Measurements from ENCODE around the gene TMEM40.
"Not testable (repeated sequence)": the region's sequence is repeated elsewhere in the genome, so short reads cannot be mapped to it uniquely, and the experiment has no call there.

The TMEM40 gene

DNA sequence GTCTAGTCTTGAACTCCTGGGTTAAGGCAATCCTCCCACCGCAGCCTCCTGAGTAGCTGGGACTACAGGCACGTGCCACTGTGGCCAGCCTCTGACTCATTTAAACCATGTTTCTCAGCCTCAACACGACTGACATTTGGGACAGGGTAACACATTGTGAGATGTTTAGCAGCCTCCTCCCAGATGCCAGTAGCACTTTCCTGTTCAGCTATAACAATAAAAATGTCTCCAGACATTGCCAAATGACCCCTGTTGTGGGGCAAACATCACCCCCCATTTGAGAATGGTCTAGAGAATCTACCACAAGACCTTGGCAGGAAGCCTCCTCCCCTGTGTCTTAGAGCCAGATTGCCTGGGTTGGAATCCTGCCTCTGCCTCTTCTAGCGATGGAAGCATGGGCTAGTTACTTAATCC, 8.4 kb downstream of the TMEM40 start:
- DNase-seq (ENCODE audit: low spot score) = peak; percentile 51

DNA sequence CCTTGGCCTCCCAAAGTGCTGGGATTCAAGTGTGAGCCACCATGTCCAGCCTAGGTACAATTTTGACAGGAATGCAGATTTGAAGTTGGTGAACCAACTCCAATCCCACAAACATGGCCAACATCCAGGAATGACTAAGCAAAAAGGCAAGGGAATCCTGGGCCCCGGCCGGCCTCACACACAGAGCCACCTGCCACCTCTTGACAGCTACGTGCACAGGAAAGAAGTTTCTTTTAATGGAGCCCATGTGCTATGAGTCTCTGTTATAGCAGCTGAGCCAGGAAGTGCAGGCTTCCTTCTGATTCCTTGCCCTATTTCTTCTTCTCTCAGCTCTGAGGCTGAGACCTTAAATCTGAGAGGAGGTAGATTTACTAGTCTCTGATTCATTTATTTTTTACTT, 8.8 kb downstream of the TMEM40 start:
- DNase-seq (ENCODE audit: low spot score) = peak; percentile 85

DNA sequence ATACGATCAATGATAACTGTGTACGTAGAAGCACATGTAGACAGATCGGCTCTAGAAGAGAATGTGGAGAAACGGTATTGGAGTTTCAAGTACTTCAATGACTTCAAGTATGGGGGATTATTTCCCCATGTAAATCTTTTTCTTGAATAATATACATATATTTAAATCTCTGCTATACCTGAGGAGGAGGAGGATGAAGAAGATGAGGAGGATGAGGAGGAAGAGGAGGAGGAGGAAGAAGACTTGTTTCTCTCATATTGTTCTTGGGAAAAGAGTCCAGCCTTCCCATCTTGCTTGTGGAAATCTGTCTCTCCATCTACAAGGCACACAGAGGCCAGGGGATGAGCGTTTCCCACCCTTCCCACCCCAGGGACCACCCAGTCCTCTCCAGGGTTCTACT, 10.6 kb downstream of the TMEM40 start:
- no peak for DNase-seq (ENCODE audit: low spot score)

DNA sequence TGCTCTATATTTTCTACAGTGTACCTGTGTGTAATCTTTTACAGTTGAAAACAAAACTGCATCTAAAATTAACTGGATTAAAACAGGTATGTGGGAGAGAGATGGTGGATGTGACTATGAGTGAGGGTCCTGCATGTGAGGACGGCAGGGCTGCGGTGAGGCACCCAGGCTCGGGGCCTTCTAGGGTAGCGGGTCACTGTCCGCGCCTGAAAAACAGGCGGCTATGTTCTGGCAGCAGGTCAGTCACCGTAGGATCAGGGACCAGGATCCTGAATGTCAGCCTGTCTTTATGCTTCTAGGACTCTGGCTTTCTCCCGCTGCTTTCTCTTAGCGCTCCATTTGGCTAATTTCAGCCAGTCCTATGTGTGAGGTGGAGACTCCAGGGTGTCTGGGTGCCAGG, 12.6 kb downstream of the TMEM40 start:
- DNase-seq (ENCODE audit: low spot score) = peak; percentile 22

DNA sequence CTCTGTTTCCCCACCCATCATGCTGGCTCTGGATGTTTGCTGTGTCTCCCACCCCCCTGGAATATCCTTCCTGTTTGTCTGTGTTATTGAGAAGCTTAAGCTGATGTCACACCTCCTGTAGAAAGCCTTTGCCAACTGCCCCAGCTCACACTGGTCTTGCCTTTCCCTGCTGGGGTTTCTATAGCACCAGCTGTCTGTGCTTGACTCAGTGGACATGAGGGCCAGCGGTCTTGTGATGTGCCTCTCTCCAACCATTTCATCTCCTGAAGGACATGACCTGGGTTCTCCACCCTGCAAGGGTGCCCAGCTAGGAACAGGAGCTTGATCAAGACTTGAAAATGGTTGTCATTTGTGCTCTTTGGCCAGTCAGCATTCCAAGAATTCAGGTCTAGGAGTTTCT, 14.7 kb downstream of the TMEM40 start:
- DNase-seq (ENCODE audit: low spot score) = no peak

DNA sequence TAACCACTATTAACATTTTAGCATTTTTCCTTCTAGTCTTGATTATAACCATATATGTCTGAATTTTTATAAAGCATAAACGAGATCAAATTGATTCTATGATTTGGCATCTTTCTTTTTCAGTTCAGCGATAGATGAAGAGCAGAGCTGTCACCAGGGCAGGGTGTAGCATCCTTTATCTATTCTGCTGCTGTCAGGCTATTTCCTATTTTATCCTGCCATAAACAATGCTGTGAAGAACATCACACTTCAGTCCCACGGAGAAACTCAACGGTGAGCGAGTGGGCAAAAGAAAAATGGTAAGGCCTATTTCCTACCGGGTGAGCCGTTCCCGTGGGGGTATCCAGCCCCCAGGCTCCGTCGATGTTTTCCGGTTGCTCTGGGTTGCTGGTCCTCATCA, 15.5 kb downstream of the TMEM40 start:
- no peak for DNase-seq (ENCODE audit: low spot score)

DNA sequence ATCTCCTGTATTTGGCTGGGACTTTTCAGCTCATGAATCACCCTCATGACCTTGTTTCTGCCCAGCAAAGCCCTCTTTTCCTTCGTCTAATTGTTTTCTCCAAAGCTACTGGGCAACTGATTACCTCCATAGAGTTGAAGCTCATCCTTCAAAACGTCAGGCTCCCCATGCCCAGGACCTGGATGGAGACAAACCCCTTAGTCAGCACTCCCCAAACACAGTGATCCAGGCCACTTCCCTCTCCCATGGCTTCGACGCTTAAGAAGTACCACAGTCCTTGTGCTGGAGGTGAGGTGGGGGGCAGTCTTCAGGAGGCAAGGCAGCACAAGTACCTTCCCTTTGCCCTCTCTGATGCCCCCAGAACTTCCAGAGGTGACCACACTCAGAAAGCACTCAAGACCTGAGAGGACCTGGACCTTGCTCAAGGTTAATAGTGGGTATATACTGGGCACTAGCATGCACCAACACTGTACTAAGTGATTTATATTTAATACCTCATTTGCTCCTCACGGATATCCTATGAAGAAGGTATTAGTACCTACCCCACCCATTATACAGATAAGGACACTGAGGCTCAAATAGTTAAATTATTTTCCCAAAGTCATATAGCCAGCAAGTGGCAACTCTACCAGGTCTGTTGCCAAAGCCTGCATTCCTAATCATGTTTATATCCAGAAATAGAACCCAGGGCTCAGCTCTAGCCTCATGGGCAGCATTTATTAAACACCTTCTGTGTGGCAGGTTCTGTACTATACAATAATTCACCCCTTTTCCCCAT, 16.5 kb downstream of the TMEM40 start:
- no peak for DNase-seq (ENCODE audit: low spot score)

DNA sequence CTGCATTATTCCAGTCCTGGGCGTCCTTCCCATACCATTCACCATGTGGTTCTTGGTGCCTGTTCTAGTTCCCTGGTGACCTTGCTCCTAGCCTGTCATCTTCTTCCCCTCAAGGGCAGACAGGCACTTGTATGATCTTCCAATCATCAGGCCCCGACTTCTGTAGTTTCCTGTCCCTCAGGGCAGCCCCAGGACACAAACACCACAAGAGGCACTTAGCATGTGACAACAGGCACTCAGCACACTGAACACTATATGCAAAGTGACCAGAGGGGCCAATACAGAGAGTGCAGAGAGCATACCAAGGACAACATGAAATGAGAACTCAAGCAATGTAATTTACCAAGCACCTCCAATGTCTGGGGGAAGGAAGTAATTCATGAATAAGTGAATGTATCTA, 17.9 kb downstream of the TMEM40 start:
- no peak for DNase-seq (ENCODE audit: low spot score)

DNA sequence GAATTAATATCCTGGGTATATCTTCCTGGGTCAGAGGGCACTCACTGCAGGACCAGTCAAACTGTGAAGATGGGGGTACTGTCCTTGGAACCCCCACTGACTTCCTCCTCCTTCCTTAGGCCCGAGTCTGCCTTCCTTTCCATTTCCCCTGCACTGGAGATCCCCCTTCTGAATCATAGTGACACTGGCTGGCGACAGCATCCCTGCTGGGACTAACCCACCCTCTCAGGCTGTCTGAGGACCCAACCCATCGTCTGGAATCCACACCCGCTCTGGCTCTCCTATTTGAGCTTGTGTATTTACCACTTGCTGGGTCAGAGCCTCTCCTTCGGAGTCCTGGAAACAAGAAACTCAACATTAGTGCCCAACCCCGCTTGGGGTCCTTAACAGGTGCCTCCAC, 21.2 kb downstream of the TMEM40 start:
- DNase-seq (ENCODE audit: low spot score) = no peak

DNA sequence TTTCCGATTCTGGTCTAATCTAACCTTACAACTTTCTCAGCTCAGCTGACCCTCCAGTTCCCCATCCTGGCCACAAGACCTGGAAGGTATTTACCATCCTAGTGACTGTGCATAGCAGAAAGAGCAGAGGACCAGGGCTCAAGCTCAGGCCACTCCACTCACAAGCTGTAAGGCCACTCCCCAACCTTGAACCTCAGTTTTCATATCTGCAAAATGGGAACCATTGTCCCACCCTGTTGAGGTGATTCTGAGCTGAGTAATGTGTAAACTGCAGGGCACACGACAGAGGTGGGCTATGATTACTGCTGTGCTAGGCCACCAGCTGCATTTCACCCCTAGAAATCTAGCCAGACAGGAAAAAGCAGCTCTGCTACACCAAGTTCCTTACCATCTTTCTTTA, 21.7 kb downstream of the TMEM40 start:
- no peak for DNase-seq (ENCODE audit: low spot score)

DNA sequence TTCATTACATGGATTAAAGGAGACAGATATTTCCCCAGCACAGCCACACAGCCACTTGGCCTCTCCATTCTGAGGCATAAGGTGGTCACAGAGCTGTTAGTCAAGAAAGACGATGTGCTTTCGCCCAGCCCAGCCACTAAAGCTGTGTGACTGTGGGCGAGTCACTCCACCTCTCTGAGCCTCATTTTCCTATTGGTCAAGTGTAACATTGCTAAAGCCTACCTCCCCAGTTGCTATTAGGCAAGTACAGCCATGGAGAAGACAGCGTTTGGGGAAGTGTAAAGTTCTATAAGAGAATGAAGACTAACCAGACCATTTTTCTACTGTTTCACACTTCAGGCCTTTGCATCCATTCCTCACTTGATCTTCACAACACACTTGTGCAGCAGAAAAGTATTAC, 24.1 kb downstream of the TMEM40 start:
- DNase-seq (ENCODE audit: low spot score) = no peak

DNA sequence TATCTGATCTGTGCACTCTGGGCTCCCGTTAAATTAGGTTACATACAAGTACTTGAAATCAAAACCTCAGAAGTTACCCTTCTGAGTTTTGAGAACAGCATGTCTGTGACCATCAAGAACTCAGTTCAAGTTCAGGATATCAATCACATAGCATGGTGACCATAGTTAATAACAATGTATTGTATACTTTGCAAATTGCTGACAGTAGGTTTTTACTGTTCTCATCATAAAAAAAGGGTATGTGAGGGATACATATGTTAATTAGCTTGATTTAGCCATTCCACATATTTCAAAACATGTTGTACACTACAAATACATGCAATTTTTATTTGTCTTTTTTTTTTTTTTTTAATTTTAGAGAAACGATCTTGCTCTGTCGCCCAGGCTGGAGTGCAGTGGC, 25.5 kb downstream of the TMEM40 start:
- no peak for DNase-seq (ENCODE audit: low spot score)

DNA sequence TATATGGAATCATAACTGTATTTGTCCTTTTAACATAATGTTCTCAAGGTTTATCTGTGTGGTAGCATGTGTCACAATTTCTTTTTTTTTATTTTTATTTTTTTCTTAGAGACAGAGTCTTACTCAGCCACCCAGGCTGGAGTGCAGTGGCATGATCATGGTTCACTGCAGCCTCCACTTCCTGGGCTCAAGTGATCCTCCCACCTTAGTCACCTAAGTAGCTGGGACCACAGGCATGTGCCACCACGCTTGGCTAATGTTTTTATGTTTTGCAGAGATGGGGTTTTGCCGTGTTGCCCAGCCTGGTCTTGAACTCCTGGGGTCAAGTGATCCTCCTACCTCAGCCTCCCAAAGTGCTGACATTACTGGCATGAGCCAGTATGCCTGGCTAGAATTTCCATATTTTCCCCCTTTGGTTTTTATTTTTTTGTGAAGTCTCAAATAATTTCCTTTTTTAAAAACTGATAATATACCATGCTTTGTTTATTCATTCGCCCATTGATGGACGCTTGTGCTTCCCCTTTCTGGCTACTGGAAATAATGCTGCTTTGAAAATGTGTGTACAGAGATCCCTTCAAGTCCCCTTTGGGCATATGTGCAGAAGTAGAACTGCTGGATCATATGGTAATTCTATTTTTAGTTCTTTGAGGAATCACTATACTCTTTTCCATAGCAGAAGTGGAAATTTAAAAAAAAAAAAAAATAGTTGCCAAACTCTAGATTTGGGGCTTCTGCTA, 28.4 kb downstream of the TMEM40 start:
- no peak for DNase-seq (ENCODE audit: low spot score)

DNA sequence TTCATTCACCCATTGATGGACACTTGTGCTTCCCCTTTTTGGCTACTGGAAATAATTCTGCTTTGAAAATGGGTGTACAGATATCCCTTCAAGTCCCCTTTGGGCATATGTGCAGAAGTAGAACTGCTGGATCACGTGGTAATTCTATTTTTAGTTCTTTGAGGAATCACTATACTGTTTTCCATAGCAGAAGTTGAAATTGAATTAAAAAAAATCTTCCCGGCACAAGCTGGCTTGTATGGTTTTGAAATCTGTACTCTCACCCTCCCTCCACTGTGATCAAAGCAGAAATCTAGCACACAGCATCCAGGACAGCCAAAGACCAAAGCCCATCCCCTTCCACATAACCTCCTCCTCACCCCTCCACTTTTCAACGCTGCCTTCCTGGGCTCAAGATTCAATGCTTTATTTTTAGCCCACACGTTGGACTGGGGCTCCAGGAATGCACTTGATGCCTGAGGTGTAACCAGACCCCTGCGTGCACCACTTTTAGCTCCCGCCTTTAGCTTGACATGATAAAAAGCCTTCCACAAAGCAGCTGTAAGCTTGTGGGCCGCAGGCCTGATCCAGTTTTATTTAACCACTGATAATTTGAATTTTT, 29.9 kb downstream of the TMEM40 start:
- no peak for DNase-seq (ENCODE audit: low spot score)

DNA sequence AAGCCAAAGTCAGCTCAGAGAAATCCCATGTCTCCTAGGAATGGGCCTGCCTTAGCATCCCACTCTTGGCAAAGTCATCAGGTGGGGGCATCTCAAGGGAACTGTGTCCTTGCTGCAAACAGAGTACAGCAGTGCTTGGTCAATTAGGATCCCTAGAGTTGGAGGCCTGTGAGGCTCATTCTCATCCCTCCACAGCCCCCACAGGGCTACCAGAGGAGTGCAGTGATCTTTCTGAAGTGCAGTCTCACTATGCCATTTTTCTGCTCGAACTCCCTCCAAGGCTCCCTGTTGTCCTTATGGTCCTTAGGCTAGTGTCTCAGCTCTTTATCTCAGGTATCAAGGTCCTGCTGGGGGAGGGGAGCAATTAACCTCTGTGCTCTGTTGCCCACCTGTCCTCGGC, 31.1 kb downstream of the TMEM40 start:
- DNase-seq (ENCODE audit: low spot score) = no peak

DNA sequence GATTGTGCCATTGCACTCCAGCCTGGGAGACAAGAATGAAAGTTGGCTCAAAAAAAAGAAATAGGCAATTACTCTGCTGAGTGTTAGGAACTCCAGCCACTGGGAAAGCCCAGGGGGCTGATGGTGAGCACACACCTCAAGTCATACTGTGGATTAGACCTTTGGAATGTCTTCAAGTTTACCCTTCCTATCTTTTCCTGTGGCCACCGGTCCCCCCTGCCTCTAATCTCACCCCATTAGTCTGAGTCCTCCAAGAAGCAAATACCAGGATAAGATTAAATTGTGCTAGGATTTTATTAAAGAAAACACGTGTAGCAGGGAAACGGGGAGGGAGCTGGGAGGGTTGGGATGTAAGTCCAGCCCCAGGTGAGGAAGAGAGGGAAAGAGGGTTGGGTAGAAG, 31.6 kb downstream of the TMEM40 start:
- DNase-seq (ENCODE audit: low spot score) = no peak

DNA sequence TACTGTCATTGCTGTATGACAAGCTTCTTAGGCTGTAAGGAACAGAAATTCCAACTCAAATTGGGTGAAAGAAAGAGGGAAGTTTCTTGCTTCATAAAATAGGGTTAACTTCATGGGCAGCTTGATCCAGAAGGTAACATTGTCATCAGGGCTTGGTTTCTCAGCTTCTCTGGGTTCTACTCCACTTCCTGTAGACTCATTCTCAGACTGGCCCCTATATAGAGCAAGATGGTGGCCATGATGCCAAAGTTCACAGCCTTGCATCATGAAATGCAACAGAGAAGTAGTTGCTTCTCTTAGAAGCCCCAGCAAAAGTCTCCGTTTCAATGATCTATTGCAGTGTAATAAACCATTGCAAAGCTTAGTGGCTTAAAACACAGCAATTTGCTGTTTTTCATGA, 33.6 kb downstream of the TMEM40 start:
- DNase-seq (ENCODE audit: low spot score) = no peak

DNA sequence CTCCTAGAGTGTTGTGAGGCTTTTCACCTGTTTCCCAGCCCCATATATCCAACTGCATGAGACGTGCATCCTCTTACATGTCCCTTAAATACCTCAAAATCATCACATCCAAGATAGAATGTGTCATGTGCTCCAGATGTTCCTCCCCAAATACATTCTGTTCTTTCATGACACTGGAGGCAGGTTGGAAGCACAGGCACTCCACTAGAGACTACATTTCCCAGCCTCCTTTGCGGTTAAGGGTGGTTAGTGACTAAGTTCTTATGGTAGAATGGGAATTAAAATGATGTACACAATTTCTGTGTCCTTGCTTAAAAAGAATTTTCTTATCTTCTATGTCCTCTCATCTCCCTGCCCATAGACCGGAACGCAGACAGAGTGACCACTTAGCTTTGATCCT, 34.3 kb downstream of the TMEM40 start:
- DNase-seq (ENCODE audit: low spot score) = no peak

DNA sequence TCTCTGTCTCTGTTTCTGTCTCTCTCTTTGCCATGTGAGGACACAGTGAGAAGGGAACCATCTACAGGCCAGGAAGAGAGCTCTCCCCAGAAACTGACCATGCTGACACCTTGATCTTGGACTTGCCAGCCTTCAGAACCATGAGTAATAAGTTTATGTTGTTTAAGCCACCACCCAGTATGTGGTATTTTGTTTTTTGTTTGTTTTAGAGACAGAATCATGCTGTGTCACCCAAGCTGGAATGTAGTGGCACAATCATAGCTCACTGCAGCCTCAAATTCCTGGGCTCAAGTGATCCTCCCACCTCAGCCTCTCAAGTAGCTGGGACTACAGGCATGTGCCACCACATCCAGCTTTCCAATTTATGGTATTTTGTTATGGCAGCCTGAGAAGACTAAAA, 35.7 kb downstream of the TMEM40 start:
- DNase-seq (ENCODE audit: low spot score) = not testable (repeated sequence)

DNA sequence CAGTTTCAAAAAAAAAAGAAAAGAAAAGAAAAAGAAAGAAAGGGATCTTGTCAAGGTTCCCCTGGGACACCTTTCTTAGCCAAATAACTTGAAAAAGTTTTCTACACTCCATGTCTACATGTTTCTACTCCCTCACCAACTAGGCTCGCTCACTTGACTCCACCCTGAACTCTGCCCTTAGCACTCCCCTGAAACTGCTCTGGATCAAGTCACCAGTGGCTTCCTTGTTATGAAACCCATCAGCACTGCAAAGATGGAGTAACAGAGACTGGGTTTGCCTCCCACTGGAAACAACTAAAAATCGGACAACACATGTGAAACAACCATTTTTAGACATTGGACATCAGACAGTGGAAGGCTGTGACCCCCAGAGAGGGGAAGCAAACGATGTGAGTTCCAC, 36.8 kb downstream of the TMEM40 start:
- no peak for DNase-seq (ENCODE audit: low spot score)

DNA sequence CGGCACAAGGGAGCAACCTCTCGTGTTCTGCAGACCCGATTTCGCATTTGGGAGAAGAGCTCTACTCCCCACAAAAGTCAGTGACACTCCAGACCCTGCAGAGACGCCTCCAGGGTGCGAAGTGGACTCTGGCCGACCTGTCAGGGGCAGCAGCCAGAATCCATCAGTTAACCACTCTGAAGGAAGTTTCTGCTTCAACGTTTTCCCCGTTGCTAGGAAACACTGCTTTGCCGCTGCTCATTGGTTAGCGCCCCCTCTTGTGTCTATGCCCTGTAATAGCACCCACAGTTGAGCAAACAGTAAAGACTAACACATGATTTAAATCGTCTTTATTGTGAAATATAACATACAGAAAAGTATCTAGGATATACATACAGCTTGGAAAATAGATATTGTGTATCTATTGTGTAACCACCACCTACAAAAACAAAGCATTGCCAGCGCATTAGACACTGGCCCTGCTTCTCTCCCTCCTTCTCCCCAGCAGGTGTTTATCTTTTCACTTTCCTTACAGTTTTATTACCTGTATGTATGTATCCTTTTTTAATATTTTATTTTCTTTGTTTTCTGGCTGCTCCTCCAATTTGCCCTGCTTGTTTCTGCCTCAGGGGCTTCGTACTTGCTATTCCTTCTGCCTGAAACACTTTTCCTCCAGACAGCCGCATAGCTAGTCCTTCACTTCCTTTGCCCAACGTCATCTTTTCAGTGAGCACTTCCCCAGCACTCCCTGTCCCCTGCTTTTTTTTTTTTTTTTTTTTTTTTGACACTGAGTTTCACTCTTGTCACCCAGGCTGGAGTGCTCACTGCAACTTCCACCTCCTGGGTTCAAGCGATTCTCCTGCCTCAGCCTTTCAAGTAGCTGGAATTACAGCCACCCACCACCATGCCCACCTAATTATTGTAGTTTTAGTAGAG, 38.8 kb downstream of the TMEM40 start:
- DNase-seq (ENCODE audit: low spot score) = peak; percentile 84

DNA sequence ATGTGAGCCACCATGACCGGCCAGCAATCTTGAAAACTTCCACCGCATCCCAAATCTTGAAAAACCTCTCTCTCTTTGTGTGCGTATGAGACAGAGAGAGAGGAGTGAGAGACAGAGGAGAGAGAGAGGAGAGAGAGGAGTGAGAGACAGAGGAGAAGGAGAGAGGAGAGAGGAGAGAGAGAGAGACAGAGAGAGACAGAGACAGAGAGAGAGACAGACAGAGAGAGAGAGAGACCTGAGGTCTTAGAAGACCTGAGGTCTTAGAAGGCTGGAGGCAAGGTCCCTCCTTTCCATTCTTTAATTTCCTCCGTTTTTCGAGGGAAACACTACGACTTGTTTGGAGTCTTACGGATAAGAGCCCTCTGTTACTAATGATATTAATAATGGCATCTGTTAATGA, 39.5 kb downstream of the TMEM40 start:
- no peak for DNase-seq (ENCODE audit: low spot score)

All from cerebellar cortex (tissue), 1 donor.